Upper lobe of left lung (tissue), 4 donors: Measurements from ENCODE around the gene PAX9.

ENCODE experiments used
- CTCF ChIP-seq, 6 experiments: fragments of 450-650 bp in 4 of 6; fragments of 200-600 bp in 2 of 6; sonication (generic) in 2 of 6; IDR thresholded peaks; one replicate each; pipeline ENCODE4 v1.5.1; 2016 to 2019; ENCODE audit warnings: antibody characterized with exemption in 6 of 6
- EP300 ChIP-seq, 4 donors: sonication (generic); formaldehyde crosslinking; IDR thresholded peaks; one replicate each; pipeline ENCODE4 v1.5.1; 2017; ENCODE audit warnings: antibody characterized with exemption in 4 of 4, control low read depth in 2 of 4
- POLR2A ChIP-seq, 4 donors: fragments of 450-650 bp; IDR thresholded peaks; one replicate each; pipeline ENCODE4 v1.5.1; 2016 to 2017; ENCODE audit warnings: antibody characterized with exemption in 4 of 4, mild to moderate bottlenecking in 2 of 4
- POLR2AphosphoS5 ChIP-seq, 2 donors: sonication (generic); formaldehyde crosslinking; IDR thresholded peaks; one replicate each; pipeline ENCODE4 v1.5.1; 2017; ENCODE audit warnings: antibody characterized with exemption in 2 of 2

DNA sequence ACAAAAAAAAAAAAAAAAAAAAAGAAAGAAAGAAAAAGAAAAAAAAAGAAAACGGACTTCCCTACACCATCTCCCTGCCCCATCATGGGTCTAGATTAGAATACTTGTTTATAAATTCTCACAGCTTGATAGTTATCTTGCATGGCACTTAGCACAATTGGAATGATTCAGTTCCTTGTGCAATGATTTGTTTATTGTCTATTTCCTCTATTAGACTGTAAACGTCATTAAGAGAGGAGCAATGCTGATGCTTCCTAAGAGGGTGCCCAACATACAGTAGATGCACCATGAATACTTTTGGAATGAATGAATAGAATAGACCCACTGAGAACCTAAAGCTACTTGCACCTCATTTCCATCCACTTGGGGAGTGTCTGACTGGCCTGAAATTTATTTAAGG is 40.8 kb downstream of the PAX9 start:
- no peak for TF ChIP-seq CTCF (IDR thresholded peaks at IDR 0.05)
- no peak for TF ChIP-seq EP300 (IDR thresholded peaks at IDR 0.05)
- TF ChIP-seq POLR2A (IDR thresholded peaks at IDR 0.05): no peak
- no peak for TF ChIP-seq POLR2AphosphoS5 (IDR thresholded peaks at IDR 0.05)
